H1 (cell line): ENCODE results near the gene MAN2A1. TPM values are rescaled to one million over a fixed set of nuclear protein-coding genes. Genes with fewer than 3 reads are reported as not detected.

ENCODE experiments used
- CTCF ChIA-PET: fragments of 300-600 bp; sonication (Branson Sonifier 250); formaldehyde crosslinking; loops from one replicate; lab custom pipeline; 2021; ENCODE audit not compliant: partially characterized antibody; lab: Charles Lee
- POLR2A ChIA-PET: fragments of 300-600 bp; sonication (Branson Sonifier 250); formaldehyde crosslinking; loops from one replicate; lab custom pipeline; 2021; ENCODE audit warnings: inconsistent platforms; ENCODE audit not compliant: partially characterized antibody; lab: Charles Lee
- DNase-seq, 2 experiments: peaks; one replicate each; pipeline versions ENCODE4 v3.0.0 to v3.0.0-alpha.2; 2010 to 2022; ENCODE audit warnings: low spot score in 2 of 2, low read depth in 1 of 2, mixed read lengths in 1 of 2
- FAIRE-seq: peaks from 2 replicates; lab custom pipeline; 2011; peaks lifted over from hg19 to GRCh38; lab: Jason Lieb, UNC
- H2AFZ ChIP-seq: 2 replicates; pipeline ENCODE4 v1.8.1; 2012; ENCODE audit warnings: low read length, inconsistent platforms
- H2AK5ac ChIP-seq: 2 replicates; pipeline ENCODE4 v1.6.1; 2013; ENCODE audit warnings: low read depth, low read length
- H2BK120ac ChIP-seq: replicated peaks from 2 replicates; pipeline ENCODE3; 2013; ENCODE audit warnings: low read depth, low read length, inconsistent platforms
- H2BK12ac ChIP-seq: 2 replicates; pipeline ENCODE4 v1.6.1; 2013; ENCODE audit warnings: low read depth, low read length
- H2BK15ac ChIP-seq: 2 replicates; pipeline ENCODE4 v1.6.1; 2013; ENCODE audit warnings: low read length
- H2BK20ac ChIP-seq: 2 replicates; pipeline ENCODE4 v1.6.1; 2013; ENCODE audit warnings: low read length
- H2BK5ac ChIP-seq: 2 replicates; pipeline ENCODE4 v1.6.1; 2013; ENCODE audit warnings: low read depth, low read length
- H3K14ac ChIP-seq: 2 replicates; pipeline ENCODE4 v1.6.1; 2013; ENCODE audit warnings: inconsistent platforms; ENCODE audit not compliant: insufficient read length
- H3K18ac ChIP-seq: 2 replicates; pipeline ENCODE4 v1.6.1; 2013; ENCODE audit warnings: low read length; ENCODE audit errors: extremely low read depth
- H3K23ac ChIP-seq: 2 replicates; pipeline ENCODE4 v1.6.1; 2013; ENCODE audit warnings: inconsistent platforms; ENCODE audit not compliant: insufficient read length
- H3K23me2 ChIP-seq: 2 replicates; pipeline ENCODE4 v1.6.1; 2013; ENCODE audit warnings: low read depth, low read length
- H3K27ac ChIP-seq: 2 replicates; pipeline ENCODE4 v1.6.1; 2011; ENCODE audit warnings: low read depth, low read length, inconsistent platforms
- H3K27me3 ChIP-seq, 4 experiments: replicated peaks in 1 of 4; 1 replicate in 1 of 4; 2 replicates in 3 of 4; pipeline versions ENCODE4 v1.6.1 to v1.8.1; 2011 to 2013; ENCODE audit warnings: low read length in 3 of 4, mild to moderate bottlenecking in 3 of 4, inconsistent platforms in 2 of 4, mixed read lengths in 2 of 4, moderate library complexity in 1 of 4; ENCODE audit not compliant: control insufficient read depth in 3 of 4, insufficient read depth in 3 of 4; ENCODE audit errors: extremely low read depth in 1 of 4
- H3K36me3 ChIP-seq, 4 experiments: 2 replicates each; pipeline versions ENCODE4 v1.6.1 to v1.8.1; 2011 to 2013; ENCODE audit warnings: mild to moderate bottlenecking in 4 of 4, low read length in 3 of 4, moderate library complexity in 2 of 4, control low read depth in 1 of 4, inconsistent platforms in 1 of 4; ENCODE audit not compliant: insufficient read depth in 4 of 4, control insufficient read depth in 2 of 4
- H3K4ac ChIP-seq: replicated peaks from 2 replicates; pipeline ENCODE3; 2013; ENCODE audit warnings: low read length, low read depth, mixed read lengths, inconsistent platforms; ENCODE audit not compliant: insufficient read length
- H3K4me1 ChIP-seq, 4 experiments: replicated peaks in 1 of 4; 1 replicate in 1 of 4; 2 replicates in 3 of 4; pipeline versions ENCODE4 v1.6.1 to v1.8.1; 2011 to 2013; ENCODE audit warnings: low read length in 3 of 4, inconsistent platforms in 2 of 4, mixed read lengths in 1 of 4; ENCODE audit not compliant: insufficient read depth in 4 of 4, control insufficient read depth in 3 of 4
- H3K4me2 ChIP-seq, 2 experiments: 2 replicates each; pipeline versions ENCODE4 v1.6.1 to v1.8.1; 2011 to 2013; ENCODE audit warnings: low read depth in 2 of 2, low read length in 2 of 2, control low read depth in 1 of 2, inconsistent platforms in 1 of 2, mild to moderate bottlenecking in 1 of 2; ENCODE audit not compliant: insufficient read depth in 1 of 2
- H3K4me3 ChIP-seq, 4 experiments: fragments of 200-600, 300-600 bp in 1 of 4; sonication (generic), shearing (Covaris generic), sonication (Bioruptor Twin) in 1 of 4; 2 replicates each; pipeline versions ENCODE4 v1.5.1 to v1.8.1; 2011 to 2016; ENCODE audit warnings: low read length in 4 of 4, low read depth in 3 of 4, control low read depth in 2 of 4, inconsistent platforms in 2 of 4, mild to moderate bottlenecking in 2 of 4, mixed read lengths in 1 of 4, moderate library complexity in 1 of 4; ENCODE audit not compliant: insufficient read depth in 2 of 4; ENCODE audit errors: extremely low read depth in 1 of 4
- H3K56ac ChIP-seq: replicated peaks from 2 replicates; pipeline ENCODE3; 2013; ENCODE audit warnings: low read depth, mild to moderate bottlenecking, mixed read lengths, low read length, inconsistent platforms; ENCODE audit not compliant: insufficient read length
- H3K79me1 ChIP-seq: 2 replicates; pipeline ENCODE4 v1.6.1; 2013; ENCODE audit warnings: low read depth, low read length, control low read depth
- H3K79me2 ChIP-seq, 2 experiments: 2 replicates each; pipeline versions ENCODE4 v1.6.1 to v1.8.1; 2012 to 2013; ENCODE audit warnings: low read length in 2 of 2, mild to moderate bottlenecking in 2 of 2, inconsistent platforms in 1 of 2; ENCODE audit not compliant: insufficient read depth in 2 of 2, control insufficient read depth in 1 of 2
- H3K9ac ChIP-seq, 4 experiments: replicated peaks in 1 of 4; 1 replicate in 1 of 4; 2 replicates in 3 of 4; pipeline versions ENCODE4 v1.6.1 to v1.8.1; 2011 to 2013; ENCODE audit warnings: low read depth in 3 of 4, low read length in 3 of 4, control low read depth in 2 of 4, mild to moderate bottlenecking in 2 of 4, moderate library complexity in 2 of 4, inconsistent platforms in 1 of 4; ENCODE audit errors: extremely low read depth in 1 of 4
- H3K9me3 ChIP-seq, 2 experiments: 2 replicates each; pipeline versions ENCODE4 v1.6.1 to v1.8.1; 2012 to 2013; ENCODE audit warnings: mild to moderate bottlenecking in 2 of 2, moderate library complexity in 2 of 2, control low read depth in 1 of 2, inconsistent platforms in 1 of 2, low read depth in 1 of 2, low read length in 1 of 2, mixed read lengths in 1 of 2; ENCODE audit not compliant: insufficient read depth in 2 of 2
- H4K20me1 ChIP-seq, 2 experiments: replicated peaks in 1 of 2; 2 replicates each; pipeline versions ENCODE3 to v1.8.1; 2011 to 2013; ENCODE audit warnings: inconsistent platforms in 2 of 2, low read length in 2 of 2, mild to moderate bottlenecking in 1 of 2; ENCODE audit not compliant: insufficient read depth in 2 of 2, control insufficient read depth in 1 of 2
- H4K5ac ChIP-seq: 2 replicates; pipeline ENCODE4 v1.6.1; 2013; ENCODE audit warnings: low read length, low read depth, mixed read lengths, inconsistent platforms; ENCODE audit not compliant: insufficient read length
- H4K8ac ChIP-seq: 2 replicates; pipeline ENCODE4 v1.8.0; 2013; ENCODE audit warnings: mild to moderate bottlenecking, moderate library complexity, low read length, inconsistent platforms; ENCODE audit not compliant: insufficient read depth; ENCODE audit errors: extremely low read depth
- H4K91ac ChIP-seq: replicated peaks from 2 replicates; pipeline ENCODE3; 2013; ENCODE audit warnings: low read length, mixed read lengths, inconsistent platforms; ENCODE audit not compliant: insufficient read length
- CHD1 ChIP-seq: IDR thresholded peaks from 2 replicates; pipeline ENCODE4 v1.6.1; 2012; ENCODE audit warnings: low read depth, low read length, improper control_type of control experiment
- KDM1A ChIP-seq: fragments of 200-600, 300-600 bp; sonication (generic); IDR thresholded peaks from 2 replicates; pipeline ENCODE4 v1.7.1; 2016; ENCODE audit warnings: mild to moderate bottlenecking, low read length, borderline replicate concordance
- NANOG ChIP-seq: IDR thresholded peaks from 2 replicates; pipeline ENCODE4 v1.6.1; 2011; ENCODE audit warnings: low read length, low read depth, mild to moderate bottlenecking, inconsistent platforms; ENCODE audit not compliant: insufficient read depth, poor library complexity, severe bottlenecking
- RBBP5 ChIP-seq: IDR thresholded peaks from 2 replicates; pipeline ENCODE4 v1.7.1; 2012; ENCODE audit warnings: low read depth, mild to moderate bottlenecking, inconsistent platforms, low read length, moderate library complexity, borderline replicate concordance
- SIRT6 ChIP-seq: IDR thresholded peaks from one replicate; pipeline ENCODE4 v1.7.1; 2012; ENCODE audit warnings: low read length, inconsistent platforms
- TEAD4 ChIP-seq: IDR thresholded peaks from 2 replicates; pipeline ENCODE4 v1.6.1; 2012; ENCODE audit warnings: low read depth, low read length, inconsistent platforms, mixed read lengths
- WGBS, 2 experiments: shearing (Covaris generic) in 1 of 2; methylation state at CpG; one replicate each; pipeline versions ENCODE4 v1.1.6 to v1.1.7; 2013 to 2015; ENCODE audit warnings: low lambda C conversion rate in 2 of 2, mixed read lengths in 2 of 2, inconsistent platforms in 1 of 2, low coverage in 1 of 2, missing lambda C conversion rate in 1 of 2; ENCODE audit not compliant: insufficient replicate concordance in 2 of 2, insufficient coverage in 1 of 2, insufficient read length in 1 of 2; ENCODE audit errors: extremely low coverage in 1 of 2, missing lambda C conversion rate in 1 of 2; 5-methylcytosine and 5-hydroxymethylcytosine counted together
- polyA plus RNA-seq, 7 experiments: library from polyadenylated mRNA; depleted of rRNA in 3 of 7; stranded (reverse) in 5 of 7; unstranded in 2 of 7; fragments of >200 nt in 5 of 7; fragments of 200-250 nt in 2 of 7; gene quantifications; 1 replicate in 5 of 7; 2 replicates in 1 of 7; 4 replicates in 1 of 7; pipeline versions ENCODE4 v1.2.1 to v1.2.3, GENCODE V29; 2011 to 2013; ENCODE audit warnings: missing spikeins in 2 of 7, mixed read lengths in 2 of 7
- total RNA-seq: library from RNA; stranded (reverse); fragmentation: NEBNext Ultra II Directional; extraction: Animal tissue kit (Norgen Biotek cat#: 25700); gene quantifications from 2 replicates; pipeline ENCODE4 v1.2.1, GENCODE V29; 2021
- TF ChIP-seq, protein P1 (sequence below): IDR thresholded peaks from 2 replicates; pipeline ENCODE4 v1.6.1; 2012; ENCODE audit warnings: inconsistent platforms
- TF ChIP-seq, protein P2 (sequence below), 3 experiments: IDR thresholded peaks; 1 replicate in 2 of 3; 2 replicates in 1 of 3; pipeline versions ENCODE4 v1.5.1 to v1.6.1; 2011; ENCODE audit warnings: low read length in 3 of 3, mild to moderate bottlenecking in 3 of 3, inconsistent platforms in 2 of 3, low read depth in 1 of 3, moderate library complexity in 1 of 3; ENCODE audit not compliant: insufficient read depth in 1 of 3; ENCODE audit errors: control extremely low read depth in 1 of 3

The MAN2A1 gene
- total and polyA plus RNA-seq, 2 of the 8 experiments (the other 6 are each of a cell fraction or from before 2014, with no cell fraction given): 29.1 to 102 TPM

DNA sequence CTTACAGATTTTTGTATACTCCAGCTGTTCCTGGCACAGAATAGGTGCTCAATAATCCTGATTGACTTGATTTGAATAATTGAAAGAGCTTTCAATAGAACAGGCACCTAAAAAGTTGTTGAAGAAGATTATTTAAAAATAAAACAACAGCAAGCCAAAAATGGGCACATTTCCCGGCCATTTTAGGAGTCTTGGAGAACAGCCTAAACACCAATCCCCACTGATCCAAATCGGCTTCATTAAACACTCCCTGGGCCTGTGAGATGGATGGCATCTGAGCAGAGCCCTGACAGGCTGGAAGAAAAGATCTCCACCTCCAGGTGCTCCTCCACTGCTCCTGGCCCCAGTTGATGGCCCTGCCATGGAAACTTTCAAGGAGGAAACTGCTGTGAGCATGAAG is 213.3 kb downstream of the MAN2A1 start:
- TF ChIP-seq, protein P1, sequence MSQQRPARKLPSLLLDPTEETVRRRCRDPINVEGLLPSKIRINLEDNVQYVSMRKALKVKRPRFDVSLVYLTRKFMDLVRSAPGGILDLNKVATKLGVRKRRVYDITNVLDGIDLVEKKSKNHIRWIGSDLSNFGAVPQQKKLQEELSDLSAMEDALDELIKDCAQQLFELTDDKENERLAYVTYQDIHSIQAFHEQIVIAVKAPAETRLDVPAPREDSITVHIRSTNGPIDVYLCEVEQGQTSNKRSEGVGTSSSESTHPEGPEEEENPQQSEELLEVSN: no peak
- TF ChIP-seq TEAD4: no peak
- no peak for TF ChIP-seq KDM1A
- TF ChIP-seq SIRT6: no peak
- no peak for TF ChIP-seq RBBP5
- TF ChIP-seq, protein P2, sequence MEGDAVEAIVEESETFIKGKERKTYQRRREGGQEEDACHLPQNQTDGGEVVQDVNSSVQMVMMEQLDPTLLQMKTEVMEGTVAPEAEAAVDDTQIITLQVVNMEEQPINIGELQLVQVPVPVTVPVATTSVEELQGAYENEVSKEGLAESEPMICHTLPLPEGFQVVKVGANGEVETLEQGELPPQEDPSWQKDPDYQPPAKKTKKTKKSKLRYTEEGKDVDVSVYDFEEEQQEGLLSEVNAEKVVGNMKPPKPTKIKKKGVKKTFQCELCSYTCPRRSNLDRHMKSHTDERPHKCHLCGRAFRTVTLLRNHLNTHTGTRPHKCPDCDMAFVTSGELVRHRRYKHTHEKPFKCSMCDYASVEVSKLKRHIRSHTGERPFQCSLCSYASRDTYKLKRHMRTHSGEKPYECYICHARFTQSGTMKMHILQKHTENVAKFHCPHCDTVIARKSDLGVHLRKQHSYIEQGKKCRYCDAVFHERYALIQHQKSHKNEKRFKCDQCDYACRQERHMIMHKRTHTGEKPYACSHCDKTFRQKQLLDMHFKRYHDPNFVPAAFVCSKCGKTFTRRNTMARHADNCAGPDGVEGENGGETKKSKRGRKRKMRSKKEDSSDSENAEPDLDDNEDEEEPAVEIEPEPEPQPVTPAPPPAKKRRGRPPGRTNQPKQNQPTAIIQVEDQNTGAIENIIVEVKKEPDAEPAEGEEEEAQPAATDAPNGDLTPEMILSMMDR (IDR thresholded peaks at IDR 0.05; ENCODE audit: control extremely low read depth in 1 of 3, insufficient read depth in 1 of 3, low read depth in 1 of 3, low read length in 3 of 3): no peak
- TF ChIP-seq CHD1: no peak
- TF ChIP-seq NANOG: no peak
- TF ChIP-seq, all 59 proteins: peak for 0
- H3K79me2 ChIP-seq: no peaks in the 10 kb centered on the region
- no peaks in the 10 kb centered on the region for H3K9me3 ChIP-seq
- WGBS, 2 experiments: 94% methylated on average over 2 of the region's 2 CpGs; no CpG with 5 or more reads in 1 of the 2 experiments
- no peak overlapping the region for H4K91ac ChIP-seq
- FAIRE-seq (no peak), DNase-seq (no peak)
- H3K18ac ChIP-seq: no peak overlapping the region
- H3K56ac ChIP-seq: no peak overlapping the region
- no peak overlapping the region for H2AK5ac ChIP-seq
- H2BK5ac ChIP-seq: no peak overlapping the region
- H3K4me2 ChIP-seq: no peak overlapping the region
- no peaks in the 10 kb centered on the region for H4K20me1 ChIP-seq
- H2BK20ac ChIP-seq: no peak overlapping the region
- no peak overlapping the region for H3K4me3 ChIP-seq
- no peak overlapping the region for H4K5ac ChIP-seq
- no peak overlapping the region for H3K4ac ChIP-seq
- no peak overlapping the region for H2BK12ac ChIP-seq
- H3K79me1 ChIP-seq: no peaks in the 10 kb centered on the region
- H2AFZ ChIP-seq: no peak overlapping the region
- H2BK15ac ChIP-seq: no peak overlapping the region
- ChIA-PET POLR2A (no interaction called here), CTCF (no interaction called here)
- H3K9ac ChIP-seq: no peak overlapping the region
- H4K8ac ChIP-seq: no peak overlapping the region
- H3K23me2 ChIP-seq: no peaks in the 10 kb centered on the region
- H3K23ac ChIP-seq: no peak overlapping the region
- H2BK120ac ChIP-seq: no peak overlapping the region
- no peak overlapping the region for H3K14ac ChIP-seq
- no peaks in the 10 kb centered on the region for H3K4me1 ChIP-seq
- no peak overlapping the region for H3K27ac ChIP-seq
- H3K27me3 ChIP-seq: no peaks in the 10 kb centered on the region
- H3K36me3 ChIP-seq: no peaks in the 10 kb centered on the region
